PC-9 (cell line): ENCODE data around the gene CENPV.

ENCODE experiments used
- EZH2 ChIP-seq: fragments of 200-600 bp; sonication (generic); IDR thresholded peaks from 2 replicates; pipeline ENCODE4 v1.8.0; 2017; ENCODE audit warnings: antibody characterized with exemption, low read depth
- TF ChIP-seq, protein P1 (sequence below): fragments of 200-600 bp; sonication (generic); conservative IDR thresholded peaks from 2 replicates; pipeline ENCODE4 v1.6.1; 2017; ENCODE audit warnings: mixed run types, antibody characterized with exemption, mild to moderate bottlenecking, moderate library complexity

GRCh38 chr17:16294560-16294959 is 58.7 kb downstream of the CENPV start:
- TF ChIP-seq, protein P1, sequence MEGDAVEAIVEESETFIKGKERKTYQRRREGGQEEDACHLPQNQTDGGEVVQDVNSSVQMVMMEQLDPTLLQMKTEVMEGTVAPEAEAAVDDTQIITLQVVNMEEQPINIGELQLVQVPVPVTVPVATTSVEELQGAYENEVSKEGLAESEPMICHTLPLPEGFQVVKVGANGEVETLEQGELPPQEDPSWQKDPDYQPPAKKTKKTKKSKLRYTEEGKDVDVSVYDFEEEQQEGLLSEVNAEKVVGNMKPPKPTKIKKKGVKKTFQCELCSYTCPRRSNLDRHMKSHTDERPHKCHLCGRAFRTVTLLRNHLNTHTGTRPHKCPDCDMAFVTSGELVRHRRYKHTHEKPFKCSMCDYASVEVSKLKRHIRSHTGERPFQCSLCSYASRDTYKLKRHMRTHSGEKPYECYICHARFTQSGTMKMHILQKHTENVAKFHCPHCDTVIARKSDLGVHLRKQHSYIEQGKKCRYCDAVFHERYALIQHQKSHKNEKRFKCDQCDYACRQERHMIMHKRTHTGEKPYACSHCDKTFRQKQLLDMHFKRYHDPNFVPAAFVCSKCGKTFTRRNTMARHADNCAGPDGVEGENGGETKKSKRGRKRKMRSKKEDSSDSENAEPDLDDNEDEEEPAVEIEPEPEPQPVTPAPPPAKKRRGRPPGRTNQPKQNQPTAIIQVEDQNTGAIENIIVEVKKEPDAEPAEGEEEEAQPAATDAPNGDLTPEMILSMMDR, result no peak
- no peak for TF ChIP-seq EZH2
